ENCODE data around the gene TRAF6.

The TRAF6 gene

DNA sequence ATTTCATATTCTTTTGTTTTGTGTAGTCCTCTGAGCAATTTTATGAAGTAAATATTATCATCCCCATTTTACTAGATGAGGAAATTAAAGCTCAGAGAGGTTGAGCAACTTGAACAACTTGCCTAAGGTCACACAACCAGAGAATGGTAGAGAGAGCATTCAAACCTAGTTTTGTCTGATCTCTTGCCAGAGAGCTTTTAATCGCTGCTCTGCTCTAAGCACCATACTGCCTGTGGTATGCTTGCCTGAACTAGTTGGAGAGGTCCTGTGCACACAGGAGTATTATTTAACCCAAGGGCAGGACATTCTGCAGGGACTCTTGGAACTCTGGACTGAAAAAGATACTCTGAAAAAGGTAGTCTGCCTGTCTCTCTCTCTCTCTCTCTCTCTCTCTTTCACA is 38.5 kb downstream of the TRAF6 start:
- H3K36me3 ChIP-seq (ENCODE audit: control insufficient read depth, insufficient read depth, low read length) = no peaks in the 10 kb centered on the region
- no CpG with 5 or more reads among the region's 1 CpG for WGBS (ENCODE audit: insufficient coverage, insufficient read length)
- no peak overlapping the region for H3K4me3 ChIP-seq (ENCODE audit: low read length)

GRCh38 chr11:36469881-36470802 is 39.9 kb downstream of the TRAF6 start:
- 0 out of 2 replicates have a peak, but pooled peaks cover 2% of the 10 kb centered on the region for H3K27me3 ChIP-seq (ENCODE audit: control insufficient read depth, insufficient read depth, low read length)
- WGBS (ENCODE audit: insufficient coverage, insufficient read length) = no CpG with 5 or more reads among the region's 5 CpGs
- H3K36me3 ChIP-seq (ENCODE audit: control insufficient read depth, insufficient read depth, low read length) = no peaks in the 10 kb centered on the region
- H3K4me3 ChIP-seq (ENCODE audit: low read length) = no peak overlapping the region
- H3K9me3 ChIP-seq (ENCODE audit: control insufficient read depth, insufficient read depth, low read length) = no peaks in the 10 kb centered on the region
- DNase-seq (ENCODE audit: low read depth, low spot score) = no peak
- H3K27ac ChIP-seq (ENCODE audit: low read length) = no peak overlapping the region
- H3K4me1 ChIP-seq (ENCODE audit: control insufficient read depth, insufficient read depth, low read length) = no peaks in the 10 kb centered on the region

More for the DNA sequence above, 38.5 kb downstream of the TRAF6 start:
- Histone ChIP-seq H3K27me3 (ENCODE audit: control insufficient read depth, insufficient read depth, low read length) (0 out of 2 replicates have a peak, but pooled peaks cover 2% of the 10 kb centered on the region), H3K27ac (ENCODE audit: low read length) (no peak overlapping the region), H3K9me3 (ENCODE audit: control insufficient read depth, insufficient read depth, low read length) (no peaks in the 10 kb centered on the region), H3K4me1 (ENCODE audit: control insufficient read depth, insufficient read depth, low read length) (no peaks in the 10 kb centered on the region)
- DNase-seq (ENCODE audit: low read depth, low spot score) = no peak

DNA sequence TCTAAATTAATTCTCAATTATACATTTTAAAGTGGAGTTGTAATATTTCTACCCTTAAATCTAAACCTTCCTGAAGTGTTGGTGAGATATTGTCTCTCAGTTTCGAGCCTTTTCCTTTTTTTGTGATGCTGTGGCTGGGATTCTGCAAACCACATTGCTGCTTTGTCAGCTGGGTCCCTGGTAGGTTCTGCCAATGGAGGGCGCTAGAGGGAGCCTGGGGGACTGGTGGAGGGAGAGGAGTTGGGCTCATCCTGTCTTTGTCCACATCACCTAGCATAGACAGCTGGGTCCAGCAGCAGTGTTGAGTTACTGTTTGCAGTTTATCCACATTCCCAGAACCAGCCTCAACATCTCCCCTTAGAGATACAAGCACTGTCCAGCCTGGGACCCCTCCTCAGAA is 41.0 kb downstream of the TRAF6 start:
- Histone ChIP-seq H3K9me3 (ENCODE audit: control insufficient read depth, insufficient read depth, low read length) (no peaks in the 10 kb centered on the region), H3K27me3 (ENCODE audit: control insufficient read depth, insufficient read depth, low read length) (0 out of 2 replicates have a peak, but pooled peaks cover 2% of the 10 kb centered on the region), H3K4me3 (ENCODE audit: low read length) (no peak overlapping the region), H3K36me3 (ENCODE audit: control insufficient read depth, insufficient read depth, low read length) (no peaks in the 10 kb centered on the region), H3K27ac (ENCODE audit: low read length) (no peak overlapping the region), H3K4me1 (ENCODE audit: control insufficient read depth, insufficient read depth, low read length) (no peaks in the 10 kb centered on the region)
- no CpG with 5 or more reads among the region's 2 CpGs for WGBS (ENCODE audit: insufficient coverage, insufficient read length)
- DNase-seq (ENCODE audit: low read depth, low spot score) = peak; percentile 60

DNA sequence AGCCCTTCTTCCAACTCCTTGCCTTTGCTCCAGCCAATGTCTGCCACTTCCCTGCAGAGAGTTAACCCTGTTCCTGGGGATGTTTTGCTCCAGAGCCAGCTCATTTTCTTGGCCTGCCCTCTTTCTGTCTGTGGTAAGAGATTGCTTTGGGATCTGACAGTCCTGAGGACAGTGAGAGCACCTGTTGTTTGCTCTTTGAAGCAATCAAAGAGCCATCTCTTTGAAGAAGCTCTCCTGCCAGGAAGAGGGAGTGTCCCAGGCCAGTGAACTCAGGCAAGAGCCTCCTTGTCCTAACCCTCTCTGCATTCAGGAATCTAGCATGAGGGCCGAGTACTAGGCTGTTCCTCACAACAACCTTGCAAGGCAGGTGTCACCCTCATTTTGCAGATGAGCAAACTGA is 42.2 kb downstream of the TRAF6 start:
- H3K4me3 ChIP-seq (ENCODE audit: low read length) = no peak overlapping the region
- H3K27ac ChIP-seq (ENCODE audit: low read length) = no peak overlapping the region
- no peak for DNase-seq (ENCODE audit: low read depth, low spot score)
- WGBS (ENCODE audit: insufficient coverage, insufficient read length) = no CpG with 5 or more reads among the region's 1 CpG
- H3K4me1 ChIP-seq (ENCODE audit: control insufficient read depth, insufficient read depth, low read length) = no peaks in the 10 kb centered on the region
- no peaks in the 10 kb centered on the region for H3K9me3 ChIP-seq (ENCODE audit: control insufficient read depth, insufficient read depth, low read length)
- H3K36me3 ChIP-seq (ENCODE audit: control insufficient read depth, insufficient read depth, low read length) = no peaks in the 10 kb centered on the region
- 0 out of 2 replicates have a peak, but pooled peaks cover 2% of the 10 kb centered on the region for H3K27me3 ChIP-seq (ENCODE audit: control insufficient read depth, insufficient read depth, low read length)

DNA sequence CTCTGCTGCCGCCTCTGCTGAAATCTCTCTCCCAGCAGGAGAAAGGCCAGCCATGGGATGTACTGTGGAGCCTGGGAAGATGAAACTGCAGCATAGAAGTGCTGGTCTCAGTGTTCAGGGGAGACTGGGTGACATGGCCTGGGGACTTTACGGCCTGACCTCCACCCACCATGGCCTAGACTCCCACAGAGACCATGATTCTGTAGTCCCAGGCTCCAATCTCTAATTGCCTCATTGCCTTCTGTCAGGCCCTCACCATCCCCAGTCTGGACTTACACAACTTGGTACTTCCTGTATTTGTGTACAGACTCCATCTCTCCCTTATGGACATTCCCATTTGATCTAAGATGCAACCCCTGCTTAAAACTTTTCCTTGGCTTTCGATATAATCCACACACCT is 43.1 kb downstream of the TRAF6 start:
- H3K27me3 ChIP-seq (ENCODE audit: control insufficient read depth, insufficient read depth, low read length) = 0 out of 2 replicates have a peak, but pooled peaks cover 2% of the 10 kb centered on the region
- H3K36me3 ChIP-seq (ENCODE audit: control insufficient read depth, insufficient read depth, low read length) = no peaks in the 10 kb centered on the region
- no peak overlapping the region for H3K4me3 ChIP-seq (ENCODE audit: low read length)
- no peaks in the 10 kb centered on the region for H3K4me1 ChIP-seq (ENCODE audit: control insufficient read depth, insufficient read depth, low read length)
- no CpG with 5 or more reads among the region's 3 CpGs for WGBS (ENCODE audit: insufficient coverage, insufficient read length)
- H3K9me3 ChIP-seq (ENCODE audit: control insufficient read depth, insufficient read depth, low read length) = no peaks in the 10 kb centered on the region
- H3K27ac ChIP-seq (ENCODE audit: low read length) = no peak overlapping the region
- DNase-seq (ENCODE audit: low read depth, low spot score) = no peak

- no peaks in the 10 kb centered on the region for H3K4me1 ChIP-seq (ENCODE audit: control insufficient read depth, insufficient read depth, low read length)
- no peaks in the 10 kb centered on the region for H3K9me3 ChIP-seq (ENCODE audit: control insufficient read depth, insufficient read depth, low read length)
- no peaks in the 10 kb centered on the region for H3K27me3 ChIP-seq (ENCODE audit: control insufficient read depth, insufficient read depth, low read length)
- no CpG with 5 or more reads among the region's 4 CpGs for WGBS (ENCODE audit: insufficient coverage, insufficient read length)
- DNase-seq (ENCODE audit: low read depth, low spot score) = no peak
- no peak overlapping the region for H3K27ac ChIP-seq (ENCODE audit: low read length)
- no peaks in the 10 kb centered on the region for H3K36me3 ChIP-seq (ENCODE audit: control insufficient read depth, insufficient read depth, low read length)
- H3K4me3 ChIP-seq (ENCODE audit: low read length) = no peak overlapping the region
These were observed 44.5 kb downstream of the TRAF6 start for GRCh38 chr11:36465449-36466163.

DNA sequence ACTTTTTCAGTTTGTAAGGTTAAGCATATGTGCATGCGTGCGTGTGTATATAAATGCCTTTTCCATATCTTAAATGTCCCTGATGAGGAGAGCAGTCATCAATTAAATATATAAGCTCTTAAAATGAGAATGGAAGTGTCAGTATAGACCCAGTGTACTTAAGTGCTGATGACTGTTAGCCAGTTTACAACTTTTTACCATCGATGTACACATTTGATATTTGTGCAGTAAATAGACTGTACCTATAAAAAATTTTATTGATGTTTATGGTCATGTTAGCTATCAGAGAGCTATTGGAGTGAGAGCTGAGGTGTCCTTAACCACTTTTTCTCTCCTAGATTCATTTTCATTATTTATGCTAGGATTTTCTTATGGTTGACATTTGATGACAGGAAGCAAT is 45.4 kb downstream of the TRAF6 start:
- no peak for DNase-seq (ENCODE audit: low read depth, low spot score)
- no peaks in the 10 kb centered on the region for H3K27me3 ChIP-seq (ENCODE audit: control insufficient read depth, insufficient read depth, low read length)
- no peaks in the 10 kb centered on the region for H3K9me3 ChIP-seq (ENCODE audit: control insufficient read depth, insufficient read depth, low read length)
- no peaks in the 10 kb centered on the region for H3K36me3 ChIP-seq (ENCODE audit: control insufficient read depth, insufficient read depth, low read length)
- no peak overlapping the region for H3K4me3 ChIP-seq (ENCODE audit: low read length)
- WGBS (ENCODE audit: insufficient coverage, insufficient read length) = no CpG with 5 or more reads among the region's 3 CpGs
- H3K4me1 ChIP-seq (ENCODE audit: control insufficient read depth, insufficient read depth, low read length) = no peaks in the 10 kb centered on the region
- no peak overlapping the region for H3K27ac ChIP-seq (ENCODE audit: low read length)

DNA sequence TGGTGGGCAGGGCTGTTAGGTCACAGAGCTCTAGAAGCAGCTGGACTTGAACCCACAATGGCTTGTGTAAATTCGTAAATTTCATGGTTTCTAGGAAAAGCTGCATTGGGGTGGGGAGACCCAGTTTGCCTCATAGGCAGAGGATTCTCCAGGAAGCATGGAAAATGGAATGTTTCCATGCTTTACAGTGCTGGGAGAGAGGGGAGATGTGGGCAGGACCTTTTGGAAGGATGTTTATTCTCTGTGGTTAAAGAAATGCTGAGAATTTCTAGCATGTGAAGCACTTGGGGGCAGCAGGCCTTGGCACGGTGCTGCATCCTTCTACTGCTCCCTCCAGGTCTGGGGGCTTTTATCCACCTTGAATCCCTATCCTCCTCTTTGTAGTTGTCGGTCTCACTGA is 46.3 kb downstream of the TRAF6 start:
- WGBS (ENCODE audit: insufficient coverage, insufficient read length) = no CpG with 5 or more reads among the region's 3 CpGs
- Histone ChIP-seq H3K9me3 (ENCODE audit: control insufficient read depth, insufficient read depth, low read length) (no peaks in the 10 kb centered on the region), H3K27me3 (ENCODE audit: control insufficient read depth, insufficient read depth, low read length) (no peaks in the 10 kb centered on the region), H3K4me3 (ENCODE audit: low read length) (no peak overlapping the region), H3K27ac (ENCODE audit: low read length) (no peak overlapping the region), H3K36me3 (ENCODE audit: control insufficient read depth, insufficient read depth, low read length) (no peaks in the 10 kb centered on the region), H3K4me1 (ENCODE audit: control insufficient read depth, insufficient read depth, low read length) (no peaks in the 10 kb centered on the region; the same call in 1 of the 2 replicates)
- DNase-seq (ENCODE audit: low read depth, low spot score) = no peak

DNA sequence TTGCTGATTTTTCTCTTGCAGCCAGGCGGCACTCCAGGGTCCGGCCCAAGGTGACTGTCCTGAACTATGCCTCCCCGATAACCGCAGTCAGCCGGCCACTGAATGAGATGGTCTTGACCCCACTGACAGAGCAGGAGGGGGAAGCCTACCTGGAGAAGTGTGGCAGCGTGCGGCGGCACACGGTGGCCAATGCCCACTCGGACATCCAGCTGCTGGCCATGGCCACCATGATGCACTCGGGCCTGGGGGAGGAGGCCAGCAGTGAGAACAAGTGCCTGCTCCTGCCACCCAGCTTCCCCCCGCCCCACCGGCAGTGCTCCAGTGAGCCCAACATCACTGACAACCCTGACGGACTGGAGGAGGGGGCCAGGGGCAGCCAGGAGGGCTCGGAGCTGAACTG is 47.8 kb downstream of the TRAF6 start:
- no peak overlapping the region for H3K4me3 ChIP-seq (ENCODE audit: low read length)
- no peaks in the 10 kb centered on the region for H3K36me3 ChIP-seq (ENCODE audit: control insufficient read depth, insufficient read depth, low read length)
- no peaks in the 10 kb centered on the region; the same call in 1 of the 2 replicates for H3K4me1 ChIP-seq (ENCODE audit: control insufficient read depth, insufficient read depth, low read length)
- no CpG with 5 or more reads among the region's 15 CpGs for WGBS (ENCODE audit: insufficient coverage, insufficient read length)
- no peaks in the 10 kb centered on the region for H3K9me3 ChIP-seq (ENCODE audit: control insufficient read depth, insufficient read depth, low read length)
- H3K27ac ChIP-seq (ENCODE audit: low read length) = no peak overlapping the region
- no peaks in the 10 kb centered on the region for H3K27me3 ChIP-seq (ENCODE audit: control insufficient read depth, insufficient read depth, low read length)
- DNase-seq (ENCODE audit: low read depth, low spot score) = no peak

- no peaks in the 10 kb centered on the region; the same call in 1 of the 2 replicates for H3K4me1 ChIP-seq (ENCODE audit: control insufficient read depth, insufficient read depth, low read length)
- no CpG with 5 or more reads among the region's 10 CpGs for WGBS (ENCODE audit: insufficient coverage, insufficient read length)
- no peaks in the 10 kb centered on the region for H3K36me3 ChIP-seq (ENCODE audit: control insufficient read depth, insufficient read depth, low read length)
- no peaks in the 10 kb centered on the region for H3K9me3 ChIP-seq (ENCODE audit: control insufficient read depth, insufficient read depth, low read length)
- H3K27me3 ChIP-seq (ENCODE audit: control insufficient read depth, insufficient read depth, low read length) = no peaks in the 10 kb centered on the region
- H3K27ac ChIP-seq (ENCODE audit: low read length) = no peak overlapping the region
- DNase-seq (ENCODE audit: low read depth, low spot score) = no peak
- H3K4me3 ChIP-seq (ENCODE audit: low read length) = no peak overlapping the region
These were observed 49.9 kb downstream of the TRAF6 start for GRCh38 chr11:36460220-36460619.
